ENCODE data around the gene FOXF2. TPM values are rescaled to one million over a fixed set of nuclear protein-coding genes. Genes with fewer than 3 reads are reported as not detected.

The FOXF2 gene
- total and polyA plus RNA-seq, 2 of the 13 experiments (the other 11 are each of a cell fraction or from before 2014, with no cell fraction given): not detected

- TF ChIP-seq, protein P1, sequence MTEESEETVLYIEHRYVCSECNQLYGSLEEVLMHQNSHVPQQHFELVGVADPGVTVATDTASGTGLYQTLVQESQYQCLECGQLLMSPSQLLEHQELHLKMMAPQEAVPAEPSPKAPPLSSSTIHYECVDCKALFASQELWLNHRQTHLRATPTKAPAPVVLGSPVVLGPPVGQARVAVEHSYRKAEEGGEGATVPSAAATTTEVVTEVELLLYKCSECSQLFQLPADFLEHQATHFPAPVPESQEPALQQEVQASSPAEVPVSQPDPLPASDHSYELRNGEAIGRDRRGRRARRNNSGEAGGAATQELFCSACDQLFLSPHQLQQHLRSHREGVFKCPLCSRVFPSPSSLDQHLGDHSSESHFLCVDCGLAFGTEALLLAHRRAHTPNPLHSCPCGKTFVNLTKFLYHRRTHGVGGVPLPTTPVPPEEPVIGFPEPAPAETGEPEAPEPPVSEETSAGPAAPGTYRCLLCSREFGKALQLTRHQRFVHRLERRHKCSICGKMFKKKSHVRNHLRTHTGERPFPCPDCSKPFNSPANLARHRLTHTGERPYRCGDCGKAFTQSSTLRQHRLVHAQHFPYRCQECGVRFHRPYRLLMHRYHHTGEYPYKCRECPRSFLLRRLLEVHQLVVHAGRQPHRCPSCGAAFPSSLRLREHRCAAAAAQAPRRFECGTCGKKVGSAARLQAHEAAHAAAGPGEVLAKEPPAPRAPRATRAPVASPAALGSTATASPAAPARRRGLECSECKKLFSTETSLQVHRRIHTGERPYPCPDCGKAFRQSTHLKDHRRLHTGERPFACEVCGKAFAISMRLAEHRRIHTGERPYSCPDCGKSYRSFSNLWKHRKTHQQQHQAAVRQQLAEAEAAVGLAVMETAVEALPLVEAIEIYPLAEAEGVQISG (CRISPR knock-in tag; IDR thresholded peaks at IDR 0.05): peak; percentile 57
- TF ChIP-seq ZNF160 (CRISPR knock-in tag; IDR thresholded peaks at IDR 0.05) (0 out of 2 replicates have a peak, but pooled peaks have one; percentile 30), YY1 (IDR thresholded peaks at IDR 0.05; ENCODE audit: insufficient read depth, insufficient replicate concordance, low read depth, low read length) (peak; percentile 55), CENPX (CRISPR knock-in tag; IDR thresholded peaks at IDR 0.05) (no peak), ZNF468 (CRISPR knock-in tag; IDR thresholded peaks at IDR 0.05) (no peak), KLF16 (CRISPR knock-in tag; IDR thresholded peaks at IDR 0.05) (peak in 1 of 2 experiments; percentile 44; a peak in 1 of 4 replicates), ZEB1 (IDR thresholded peaks at IDR 0.05; ENCODE audit: insufficient replicate concordance, low read depth) (no peak), MAZ (IDR thresholded peaks at IDR 0.05; ENCODE audit: borderline replicate concordance, low read depth, low read length) (0 out of 2 replicates have a peak, but pooled peaks have one; percentile 53), MAZ (CRISPR knock-in tag; IDR thresholded peaks at IDR 0.05; ENCODE audit: low read depth) (peak; percentile 78; the same call in 1 of the 2 replicates), CHD4 (IDR thresholded peaks at IDR 0.05; ENCODE audit: borderline replicate concordance, low read length) (no peak), ZNF263 (CRISPR knock-in tag; IDR thresholded peaks at IDR 0.05) (peak; percentile 34; the same call in 1 of the 2 replicates), KLF15 (CRISPR knock-in tag; IDR thresholded peaks at IDR 0.05; ENCODE audit: borderline replicate concordance) (0 out of 2 replicates have a peak, but pooled peaks have one; percentile 59), MYC (CRISPR knock-in tag; IDR thresholded peaks at IDR 0.05; ENCODE audit: borderline replicate concordance) (peak; percentile 46; the same call in 1 of the 2 replicates)
- TF ChIP-seq, protein P2, sequence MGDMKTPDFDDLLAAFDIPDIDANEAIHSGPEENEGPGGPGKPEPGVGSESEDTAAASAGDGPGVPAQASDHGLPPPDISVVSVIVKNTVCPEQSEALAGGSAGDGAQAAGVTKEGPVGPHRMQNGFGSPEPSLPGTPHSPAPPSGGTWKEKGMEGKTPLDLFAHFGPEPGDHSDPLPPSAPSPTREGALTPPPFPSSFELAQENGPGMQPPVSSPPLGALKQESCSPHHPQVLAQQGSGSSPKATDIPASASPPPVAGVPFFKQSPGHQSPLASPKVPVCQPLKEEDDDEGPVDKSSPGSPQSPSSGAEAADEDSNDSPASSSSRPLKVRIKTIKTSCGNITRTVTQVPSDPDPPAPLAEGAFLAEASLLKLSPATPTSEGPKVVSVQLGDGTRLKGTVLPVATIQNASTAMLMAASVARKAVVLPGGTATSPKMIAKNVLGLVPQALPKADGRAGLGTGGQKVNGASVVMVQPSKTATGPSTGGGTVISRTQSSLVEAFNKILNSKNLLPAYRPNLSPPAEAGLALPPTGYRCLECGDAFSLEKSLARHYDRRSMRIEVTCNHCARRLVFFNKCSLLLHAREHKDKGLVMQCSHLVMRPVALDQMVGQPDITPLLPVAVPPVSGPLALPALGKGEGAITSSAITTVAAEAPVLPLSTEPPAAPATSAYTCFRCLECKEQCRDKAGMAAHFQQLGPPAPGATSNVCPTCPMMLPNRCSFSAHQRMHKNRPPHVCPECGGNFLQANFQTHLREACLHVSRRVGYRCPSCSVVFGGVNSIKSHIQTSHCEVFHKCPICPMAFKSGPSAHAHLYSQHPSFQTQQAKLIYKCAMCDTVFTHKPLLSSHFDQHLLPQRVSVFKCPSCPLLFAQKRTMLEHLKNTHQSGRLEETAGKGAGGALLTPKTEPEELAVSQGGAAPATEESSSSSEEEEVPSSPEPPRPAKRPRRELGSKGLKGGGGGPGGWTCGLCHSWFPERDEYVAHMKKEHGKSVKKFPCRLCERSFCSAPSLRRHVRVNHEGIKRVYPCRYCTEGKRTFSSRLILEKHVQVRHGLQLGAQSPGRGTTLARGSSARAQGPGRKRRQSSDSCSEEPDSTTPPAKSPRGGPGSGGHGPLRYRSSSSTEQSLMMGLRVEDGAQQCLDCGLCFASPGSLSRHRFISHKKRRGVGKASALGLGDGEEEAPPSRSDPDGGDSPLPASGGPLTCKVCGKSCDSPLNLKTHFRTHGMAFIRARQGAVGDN (CRISPR knock-in tag; IDR thresholded peaks at IDR 0.05): peak; percentile 54
- TF ChIP-seq, protein P3, sequence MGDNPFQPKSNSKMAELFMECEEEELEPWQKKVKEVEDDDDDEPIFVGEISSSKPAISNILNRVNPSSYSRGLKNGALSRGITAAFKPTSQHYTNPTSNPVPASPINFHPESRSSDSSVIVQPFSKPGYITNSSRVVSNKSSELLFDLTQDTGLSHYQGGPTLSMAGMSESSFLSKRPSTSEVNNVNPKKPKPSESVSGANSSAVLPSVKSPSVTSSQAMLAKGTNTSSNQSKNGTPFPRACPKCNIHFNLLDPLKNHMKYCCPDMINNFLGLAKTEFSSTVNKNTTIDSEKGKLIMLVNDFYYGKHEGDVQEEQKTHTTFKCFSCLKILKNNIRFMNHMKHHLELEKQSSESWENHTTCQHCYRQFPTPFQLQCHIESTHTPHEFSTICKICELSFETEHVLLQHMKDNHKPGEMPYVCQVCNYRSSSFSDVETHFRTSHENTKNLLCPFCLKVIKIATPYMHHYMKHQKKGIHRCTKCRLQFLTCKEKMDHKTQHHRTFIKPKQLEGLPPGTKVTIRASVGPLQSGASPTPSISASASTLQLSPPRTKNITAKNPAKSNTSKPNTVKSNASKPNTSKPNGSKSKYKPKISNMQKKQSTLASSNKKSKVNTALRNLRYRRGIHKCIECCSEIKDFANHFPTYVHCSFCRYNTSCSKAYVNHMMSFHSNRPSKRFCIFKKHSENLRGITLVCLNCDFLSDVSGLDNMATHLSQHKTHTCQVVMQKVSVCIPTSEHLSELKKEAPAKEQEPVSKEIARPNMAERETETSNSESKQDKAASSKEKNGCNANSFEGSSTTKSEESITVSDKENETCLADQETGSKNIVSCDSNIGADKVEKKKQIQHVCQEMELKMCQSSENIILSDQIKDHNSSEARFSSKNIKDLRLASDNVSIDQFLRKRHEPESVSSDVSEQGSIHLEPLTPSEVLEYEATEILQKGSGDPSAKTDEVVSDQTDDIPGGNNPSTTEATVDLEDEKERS (CRISPR knock-in tag; IDR thresholded peaks at IDR 0.05): 0 out of 2 replicates have a peak, but pooled peaks have one; percentile 39
Measured at GRCh38 chr6:1381481-1382330, 7.7 kb upstream of the FOXF2 start (continued).

All from HepG2 (cell line).